ENCODE results near the gene SLC2A5.
"Not testable (repeated sequence)": the region's sequence is repeated elsewhere in the genome, so short reads cannot be mapped to it uniquely, and the experiment has no call there.

Gene SLC2A5

DNA sequence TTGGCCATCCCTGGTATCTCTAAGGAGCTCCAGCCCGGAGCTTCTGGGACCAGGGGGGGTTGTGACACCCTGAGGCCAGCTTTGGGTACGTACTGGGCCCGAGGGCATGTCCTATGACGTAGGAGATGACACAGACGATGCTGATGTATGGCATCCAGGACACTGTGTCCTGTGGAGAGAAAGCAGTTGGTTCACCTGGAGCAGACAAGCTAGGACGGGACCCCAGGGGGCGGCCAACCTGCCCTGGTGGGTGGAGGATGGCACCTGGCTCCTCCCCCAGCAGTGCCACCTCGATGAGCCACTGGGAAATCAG lies 31.1 kb downstream of the SLC2A5 start:
- no peak overlapping the region for H3K4me3 ChIP-seq (ENCODE audit: low read depth, low read length)
- no peak for DNase-seq (ENCODE audit: low read depth)
- no peak for TF ChIP-seq CTCF (IDR thresholded peaks at IDR 0.05; ENCODE audit: control insufficient read depth, extremely low read depth, insufficient read depth)

DNA sequence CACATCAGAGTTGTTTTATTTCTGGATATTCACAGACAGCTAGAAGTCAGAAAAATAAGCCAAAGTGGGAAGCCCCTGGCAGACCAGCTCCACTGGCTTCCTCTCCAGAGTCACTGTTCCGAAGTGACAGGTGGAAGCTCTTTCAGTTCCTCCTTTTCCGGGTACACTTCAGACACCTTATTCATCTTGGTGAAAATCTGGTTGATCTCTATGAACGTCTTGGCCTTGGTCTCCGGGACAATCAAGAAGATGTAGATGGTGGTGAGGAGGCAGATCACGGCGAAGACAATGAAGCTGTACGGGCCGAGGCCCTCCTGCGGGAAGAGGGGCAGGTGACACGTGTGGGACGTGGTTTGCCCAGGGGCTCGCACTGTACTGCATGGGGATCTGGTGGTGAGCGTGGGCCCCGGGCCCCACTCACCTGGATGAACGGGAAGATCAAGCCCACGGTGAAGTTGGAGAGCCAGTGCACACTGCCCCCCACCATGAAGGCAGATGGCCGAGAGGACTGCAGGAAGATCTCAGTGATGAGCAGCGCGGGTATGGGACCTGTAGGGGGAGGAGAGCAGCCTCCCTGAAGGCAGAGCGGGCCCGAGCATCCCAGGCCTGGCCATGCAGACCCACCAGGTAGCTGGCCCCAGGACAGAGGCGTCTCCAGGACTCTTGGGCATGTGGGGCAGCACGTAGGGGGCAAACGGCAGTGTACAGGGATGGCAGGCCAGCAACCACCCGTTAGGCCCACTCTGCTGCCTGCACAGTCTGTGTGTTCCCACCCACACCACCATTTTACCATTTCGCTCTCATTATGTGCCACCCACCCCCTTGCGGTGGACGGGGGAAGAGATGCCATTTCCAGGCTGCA lies 31.7 kb downstream of the SLC2A5 start:
- no peak for TF ChIP-seq CTCF (IDR thresholded peaks at IDR 0.05; ENCODE audit: control insufficient read depth, extremely low read depth, insufficient read depth)
- no peak for DNase-seq (ENCODE audit: low read depth)
- no peak overlapping the region for H3K4me3 ChIP-seq (ENCODE audit: low read depth, low read length)

- TF ChIP-seq CTCF (IDR thresholded peaks at IDR 0.05; ENCODE audit: control insufficient read depth, extremely low read depth, insufficient read depth): no peak
- no peak overlapping the region for H3K4me3 ChIP-seq (ENCODE audit: low read depth, low read length)
- no peak for DNase-seq (ENCODE audit: low read depth)
Measured at GRCh38 chr1:9035226-9035625, 34.2 kb downstream of the SLC2A5 start.

DNA sequence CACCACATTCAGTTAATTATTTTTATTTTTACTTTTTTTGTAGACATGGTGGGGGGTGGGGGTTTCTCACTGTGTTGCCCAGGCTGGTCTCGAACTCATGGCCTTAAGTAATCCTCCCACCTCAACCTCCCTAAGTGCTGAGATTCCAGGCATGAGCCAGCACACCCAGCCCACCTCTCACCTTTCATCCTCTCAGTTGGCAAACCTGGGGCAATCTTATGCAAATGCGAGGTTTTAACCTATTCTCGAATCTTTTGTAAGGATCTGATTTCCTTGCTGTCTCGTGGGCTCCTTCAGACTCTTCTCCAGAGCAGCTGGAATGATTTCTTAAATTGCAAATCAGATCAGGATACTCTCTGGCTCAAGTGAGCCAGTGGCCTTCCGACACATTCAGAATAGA lies 36.1 kb downstream of the SLC2A5 start:
- no peak for DNase-seq (ENCODE audit: low read depth)
- no peak for TF ChIP-seq CTCF (IDR thresholded peaks at IDR 0.05; ENCODE audit: control insufficient read depth, extremely low read depth, insufficient read depth)
- H3K4me3 ChIP-seq (ENCODE audit: low read depth, low read length): no peak overlapping the region

DNA sequence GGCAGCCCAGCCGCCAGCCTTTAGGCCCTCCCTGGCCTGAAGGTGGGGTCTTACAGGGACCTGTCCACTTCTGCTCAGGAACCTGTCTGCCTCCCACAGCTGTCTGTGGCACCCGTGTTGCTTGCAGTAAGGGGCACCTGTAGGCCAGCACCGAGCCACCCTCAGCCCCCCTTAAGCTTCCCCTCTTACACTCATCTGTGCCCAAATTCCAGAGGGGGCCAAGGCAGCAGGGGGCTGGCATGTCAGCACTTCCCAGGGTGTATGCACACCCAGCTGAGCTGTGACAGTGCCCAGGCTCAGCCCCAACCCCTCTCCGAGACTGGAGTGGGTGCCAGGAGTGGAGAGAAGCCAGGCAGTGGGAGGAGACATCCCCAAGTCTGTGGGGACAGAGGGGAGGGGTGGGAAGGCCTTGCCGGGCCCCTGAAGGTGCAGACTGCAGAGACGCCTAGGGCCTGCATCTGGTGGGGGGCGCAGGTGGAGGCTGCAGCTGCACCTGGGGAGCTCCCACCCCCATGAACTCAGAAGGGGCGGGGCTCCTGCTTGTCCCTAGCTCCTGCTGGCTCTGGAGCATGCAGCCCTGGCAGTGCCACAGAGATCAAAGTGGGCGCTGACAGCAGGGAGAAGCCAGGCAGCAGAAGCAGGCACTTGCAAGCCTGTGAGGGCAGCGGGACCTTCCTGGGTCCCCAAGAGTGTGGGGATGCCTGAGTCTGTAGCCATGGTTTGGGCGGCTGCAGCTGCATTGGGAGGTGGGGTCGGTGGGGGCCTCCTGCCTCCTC lies 37.8 kb downstream of the SLC2A5 start:
- DNase-seq (ENCODE audit: low read depth): no peak
- H3K4me3 ChIP-seq (ENCODE audit: low read depth, low read length): no peak overlapping the region
- TF ChIP-seq CTCF (IDR thresholded peaks at IDR 0.05; ENCODE audit: control insufficient read depth, extremely low read depth, insufficient read depth): no peak

GRCh38 chr1:9031077-9031476 lies 38.4 kb downstream of the SLC2A5 start:
- DNase-seq (ENCODE audit: low read depth); H3K4me3 ChIP-seq (ENCODE audit: low read depth, low read length): not testable (repeated sequence)

- H3K4me3 ChIP-seq (ENCODE audit: low read depth, low read length): no peak overlapping the region
- DNase-seq (ENCODE audit: low read depth): no peak
- TF ChIP-seq CTCF (IDR thresholded peaks at IDR 0.05; ENCODE audit: control insufficient read depth, extremely low read depth, insufficient read depth): no peak
Measured at GRCh38 chr1:9028921-9029705, 40.3 kb downstream of the SLC2A5 start.
